H1 (cell line): ENCODE results near the gene RAD51B. TPM values are rescaled to one million over a fixed set of nuclear protein-coding genes. Genes with fewer than 3 reads are reported as not detected.

Experiments used
- ATF2 ChIP-seq: IDR thresholded peaks from 2 replicates; pipeline ENCODE4 v1.6.1; 2012; ENCODE audit warnings: low read length, inconsistent platforms
- BACH1 ChIP-seq: IDR thresholded peaks from 2 replicates; pipeline ENCODE4 v1.6.1; 2012; ENCODE audit warnings: low read length, improper control_type of control experiment
- CHD7 ChIP-seq: fragments of 300-600 bp; sonication (generic); IDR thresholded peaks from 2 replicates; pipeline ENCODE4 v1.7.1; 2012; ENCODE audit warnings: low read length, moderate library complexity, mild to moderate bottlenecking, inconsistent platforms; ENCODE audit not compliant: insufficient replicate concordance
- GABPA ChIP-seq: IDR thresholded peaks from 2 replicates; pipeline ENCODE4 v1.6.1; 2011; ENCODE audit warnings: mild to moderate bottlenecking, low read length, moderate library complexity, borderline replicate concordance; ENCODE audit not compliant: insufficient read depth
- TAF1 ChIP-seq: IDR thresholded peaks from 2 replicates; pipeline ENCODE4 v1.6.1; 2011; ENCODE audit warnings: mild to moderate bottlenecking, low read depth, low read length
- TBP ChIP-seq: IDR thresholded peaks from 2 replicates; pipeline ENCODE4 v1.6.1; 2011; ENCODE audit warnings: low read depth, low read length, improper control_type of control experiment
- TCF12 ChIP-seq: IDR thresholded peaks from 2 replicates; pipeline ENCODE4 v1.6.1; 2011; ENCODE audit warnings: low read depth, mild to moderate bottlenecking, low read length
- USF2 ChIP-seq: IDR thresholded peaks from 2 replicates; pipeline ENCODE4 v1.6.1; 2011; ENCODE audit warnings: low read length, improper control_type of control experiment
- YY1 ChIP-seq: IDR thresholded peaks from 2 replicates; pipeline ENCODE4 v1.6.1; 2011; ENCODE audit warnings: low read depth, mild to moderate bottlenecking, low read length
- polyA plus RNA-seq, 7 experiments: library from polyadenylated mRNA; depleted of rRNA in 3 of 7; stranded (reverse) in 5 of 7; unstranded in 2 of 7; fragments of >200 nt in 5 of 7; fragments of 200-250 nt in 2 of 7; gene quantifications; 1 replicate in 5 of 7; 2 replicates in 1 of 7; 4 replicates in 1 of 7; pipeline versions ENCODE4 v1.2.1 to v1.2.3, GENCODE V29; 2011 to 2013; ENCODE audit warnings: missing spikeins in 2 of 7, mixed read lengths in 2 of 7
- total RNA-seq: library from RNA; stranded (reverse); fragmentation: NEBNext Ultra II Directional; extraction: Animal tissue kit (Norgen Biotek cat#: 25700); gene quantifications from 2 replicates; pipeline ENCODE4 v1.2.1, GENCODE V29; 2021

The RAD51B gene
- total and polyA plus RNA-seq, 2 of the 8 experiments (the other 6 are each of a cell fraction or from before 2014, with no cell fraction given) = 3.9 to 14.9 TPM

GRCh38 chr14:67889455-67889854 lies 69.9 kb downstream of the RAD51B start (continued):
- TF ChIP-seq CHD7 = no peak
- TF ChIP-seq TBP = no peak
- no peak for TF ChIP-seq ATF2
- no peak for TF ChIP-seq BACH1
- TF ChIP-seq USF2 = no peak
- TF ChIP-seq TAF1 = no peak
- no peak for TF ChIP-seq TCF12
- TF ChIP-seq YY1 = no peak
- TF ChIP-seq GABPA = no peak
